Measurements from ENCODE around the gene PAPPA2. TPM values are rescaled to one million over a fixed set of nuclear protein-coding genes. Genes with fewer than 3 reads are reported as not detected.

The PAPPA2 gene
- total and polyA plus RNA-seq, 12 donors, result 0.06 to 1.3 (median 0.29) TPM

- 91 to 93% methylated on average over 8 of the region's 8 CpGs for WGBS, 2 donors
- no peaks in the 10 kb centered on the region for H3K36me3 ChIP-seq
- H3K4me3 ChIP-seq, result no peak overlapping the region
- TF ChIP-seq CTCF (IDR thresholded peaks at IDR 0.05), result no peak
- H3K27me3 ChIP-seq, result peaks cover 0 to 17% (median 6%) of the 10 kb centered on the region in 7 donors
- no peak for DNase-seq
- intact Hi-C loops (cut with DNase I), result loop anchor here in 5 of 10 donors (10.0 kb wide), 4 partner anchors 460 to 1050 kb away; no protein-coding TSS in a partner anchor
- no peak for ATAC-seq
- H3K27ac ChIP-seq, result no peak overlapping the region
- H3K4me1 ChIP-seq, result peaks cover 0 to 9% (median 5%) of the 10 kb centered on the region in 9 donors
- H3K9me3 ChIP-seq, result no peaks in the 10 kb centered on the region
Measured at GRCh38 chr1:176894450-176894849, 431.5 kb downstream of the PAPPA2 start.
